H9 (cell line): ENCODE measurements around the gene POU2F1. TPM values are rescaled to one million over a fixed set of nuclear protein-coding genes. Genes with fewer than 3 reads are reported as not detected.

Experiments used
- DNase-seq: peaks from one replicate; pipeline ENCODE4 v3.0.0-alpha.2; 2017
- H2AFZ ChIP-seq: one replicate; pipeline ENCODE4 v1.6.1; 2013; ENCODE audit warnings: mild to moderate bottlenecking, low read length, control low read depth, moderate library complexity
- H2AK5ac ChIP-seq: 2 replicates; pipeline ENCODE4 v1.6.1; 2013; ENCODE audit warnings: low read length, control low read depth, mixed read lengths; ENCODE audit not compliant: insufficient read length
- H2BK120ac ChIP-seq: one replicate; pipeline ENCODE4 v1.6.1; 2013; ENCODE audit warnings: low read depth, mild to moderate bottlenecking, low read length, control low read depth, inconsistent platforms; ENCODE audit not compliant: poor library complexity, severe bottlenecking
- H2BK12ac ChIP-seq: 2 replicates; pipeline ENCODE4 v1.6.1; 2013; ENCODE audit warnings: low read length, control low read depth, mixed read lengths, low read depth; ENCODE audit not compliant: insufficient read length
- H2BK15ac ChIP-seq: 2 replicates; pipeline ENCODE4 v1.6.1; 2013; ENCODE audit warnings: low read depth, low read length, control low read depth
- H2BK20ac ChIP-seq: one replicate; pipeline ENCODE4 v1.6.1; 2013; ENCODE audit warnings: low read depth, mild to moderate bottlenecking, low read length, control low read depth, inconsistent platforms; ENCODE audit not compliant: poor library complexity, severe bottlenecking
- H2BK5ac ChIP-seq: 2 replicates; pipeline ENCODE4 v1.6.1; 2013; ENCODE audit warnings: low read length, control low read depth, mixed read lengths; ENCODE audit not compliant: insufficient read length
- H3K14ac ChIP-seq: 2 replicates; pipeline ENCODE4 v1.6.1; 2013; ENCODE audit warnings: low read length, control low read depth; ENCODE audit not compliant: insufficient read depth
- H3K18ac ChIP-seq: 2 replicates; pipeline ENCODE4 v1.6.1; 2013; ENCODE audit warnings: low read depth, mild to moderate bottlenecking, mixed read lengths, low read length, control low read depth; ENCODE audit not compliant: insufficient read length
- H3K23ac ChIP-seq: 2 replicates; pipeline ENCODE4 v1.6.1; 2013; ENCODE audit warnings: low read length, control low read depth, mixed read lengths, low read depth; ENCODE audit not compliant: insufficient read length
- H3K23me2 ChIP-seq: 2 replicates; pipeline ENCODE4 v1.6.1; 2013; ENCODE audit warnings: low read depth, mild to moderate bottlenecking, mixed read lengths, low read length, control low read depth; ENCODE audit not compliant: insufficient read length, poor library complexity, severe bottlenecking
- H3K27ac ChIP-seq: 2 replicates; pipeline ENCODE4 v1.5.1; 2013; ENCODE audit warnings: low read length, control low read depth, mixed read lengths, low read depth; ENCODE audit not compliant: insufficient read length
- H3K27me3 ChIP-seq: 2 replicates; pipeline ENCODE4 v1.6.1; 2013; ENCODE audit warnings: low read length, control low read depth, inconsistent platforms; ENCODE audit not compliant: insufficient read depth
- H3K4ac ChIP-seq: 2 replicates; pipeline ENCODE4 v1.6.1; 2013; ENCODE audit warnings: low read depth, mild to moderate bottlenecking, control low read depth, inconsistent platforms, low read length, moderate library complexity
- H3K4me1 ChIP-seq: 2 replicates; pipeline ENCODE4 v1.6.1; 2013; ENCODE audit warnings: low read length, control low read depth, inconsistent platforms; ENCODE audit not compliant: insufficient read depth
- H3K4me2 ChIP-seq: 2 replicates; pipeline ENCODE4 v1.6.1; 2013; ENCODE audit warnings: low read length, control low read depth, mixed read lengths; ENCODE audit not compliant: insufficient read length, insufficient read depth
- H3K56ac ChIP-seq: 2 replicates; pipeline ENCODE4 v1.6.1; 2013; ENCODE audit warnings: low read depth, mild to moderate bottlenecking, mixed read lengths, low read length, control low read depth; ENCODE audit not compliant: insufficient read length
- H3K79me1 ChIP-seq: 2 replicates; pipeline ENCODE4 v1.6.1; 2013; ENCODE audit warnings: low read depth, mild to moderate bottlenecking, moderate library complexity, low read length, control low read depth, inconsistent platforms; ENCODE audit not compliant: insufficient read depth, poor library complexity, severe bottlenecking
- H3K79me2 ChIP-seq: 2 replicates; pipeline ENCODE4 v1.6.1; 2013; ENCODE audit warnings: low read length, control low read depth, inconsistent platforms; ENCODE audit not compliant: insufficient read depth
- H3K9ac ChIP-seq: 2 replicates; pipeline ENCODE4 v1.6.1; 2013; ENCODE audit warnings: low read length, control low read depth, mixed read lengths; ENCODE audit not compliant: insufficient read length; ENCODE audit errors: extremely low read depth
- H3K9me3 ChIP-seq: one replicate; pipeline ENCODE4 v1.6.1; 2013; ENCODE audit warnings: low read depth, low read length, inconsistent platforms; ENCODE audit not compliant: control insufficient read depth
- H3T11ph ChIP-seq: one replicate; pipeline ENCODE4 v1.6.1; 2013; ENCODE audit warnings: mild to moderate bottlenecking, low read length, control low read depth, inconsistent platforms
- H4K20me1 ChIP-seq: one replicate; pipeline ENCODE4 v1.6.1; 2013; ENCODE audit not compliant: control insufficient read depth, insufficient read length, insufficient read depth
- H4K5ac ChIP-seq: 2 replicates; pipeline ENCODE4 v1.6.1; 2013; ENCODE audit warnings: low read depth, mild to moderate bottlenecking, mixed read lengths, low read length, control low read depth; ENCODE audit not compliant: insufficient read length
- H4K8ac ChIP-seq: replicated peaks from 2 replicates; pipeline ENCODE4 v1.6.1; 2013; ENCODE audit warnings: low read length, control low read depth, mixed read lengths, low read depth; ENCODE audit not compliant: insufficient read length
- H4K91ac ChIP-seq: 2 replicates; pipeline ENCODE4 v1.6.1; 2013; ENCODE audit warnings: low read depth, mild to moderate bottlenecking, moderate library complexity, mixed read lengths, low read length, control low read depth; ENCODE audit not compliant: insufficient read length
- H3K27ac Mint-ChIP-seq, 3 experiments: 2 replicates in 2 of 3; 3 replicates in 1 of 3; pipeline ENCODE4 v1.8.0; 2020 to 2021; ENCODE audit warnings: mixed read lengths in 3 of 3, mild to moderate bottlenecking in 1 of 3, moderate library complexity in 1 of 3
- H3K27me3 Mint-ChIP-seq: 2 replicates; pipeline ENCODE4 v1.8.0; 2021; ENCODE audit warnings: low read depth, mild to moderate bottlenecking, moderate library complexity, mixed read lengths
- H3K36me3 Mint-ChIP-seq, 3 experiments: 2 replicates in 2 of 3; 3 replicates in 1 of 3; pipeline ENCODE4 v1.8.0; 2020 to 2021; ENCODE audit warnings: low read depth in 3 of 3, mixed read lengths in 3 of 3; ENCODE audit not compliant: insufficient read depth in 1 of 3
- H3K4me1 Mint-ChIP-seq, 2 experiments: 2 replicates each; pipeline ENCODE4 v1.8.0; 2020; ENCODE audit warnings: mixed read lengths in 2 of 2
- H3K4me3 Mint-ChIP-seq, 2 experiments: 2 replicates in 1 of 2; 3 replicates in 1 of 2; pipeline ENCODE4 v1.8.0; 2020 to 2021; ENCODE audit warnings: mild to moderate bottlenecking in 2 of 2, mixed read lengths in 2 of 2, moderate library complexity in 1 of 2
- H3K9me3 Mint-ChIP-seq, 2 experiments: 2 replicates in 1 of 2; 3 replicates in 1 of 2; pipeline ENCODE4 v1.8.0; 2020; ENCODE audit warnings: mild to moderate bottlenecking in 2 of 2, mixed read lengths in 2 of 2, moderate library complexity in 1 of 2
- WGBS: extraction: QIAGEN DNeasy Blood & Tissue Kit; methylation state at CpG from one replicate; pipeline ENCODE4 v1.1.7; 2013; ENCODE audit warnings: missing lambda C conversion rate, low lambda C conversion rate, mixed read lengths; ENCODE audit not compliant: insufficient read length; ENCODE audit errors: extremely low coverage; 5-methylcytosine and 5-hydroxymethylcytosine counted together
- total RNA-seq: library from RNA; stranded (reverse); gene quantifications from 2 replicates; pipeline ENCODE4 v1.2.1, GENCODE V29; 2021
- TF ChIP-seq, protein P1 (sequence below): fragments of 200-600 bp; sonication (generic); conservative IDR thresholded peaks from 3 replicates; pipeline ENCODE4 v1.8.0; 2021; ENCODE audit warnings: antibody characterized with exemption, mild to moderate bottlenecking

Gene POU2F1
- total RNA-seq, 1 experiment from 2014 or later, result 62.5 TPM

DNA sequence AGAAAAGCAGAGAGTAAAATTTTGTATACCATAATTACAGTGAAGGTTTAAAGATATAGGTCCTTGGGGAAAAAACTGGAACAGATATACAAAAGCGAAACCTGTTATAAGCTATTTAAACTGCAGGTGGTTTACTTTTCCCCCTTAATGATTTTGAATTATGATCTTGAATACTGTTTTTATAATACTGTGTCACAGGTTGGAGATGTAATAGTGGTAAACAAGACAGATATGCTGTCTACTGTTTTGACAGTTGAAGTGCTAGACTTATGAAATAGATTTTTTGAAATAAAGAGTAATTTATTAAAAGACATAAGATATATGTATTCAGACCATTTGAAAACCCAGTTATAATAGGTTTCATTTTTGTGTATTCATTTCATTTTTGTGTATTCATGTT, 168.3 kb downstream of the POU2F1 start:
- H2BK12ac ChIP-seq, result no peak overlapping the region
- H3K27me3 ChIP-seq, result no peaks in the 10 kb centered on the region
- no peak overlapping the region for H4K5ac ChIP-seq
- H3K23me2 ChIP-seq, result no peaks in the 10 kb centered on the region
- TF ChIP-seq, protein P1, sequence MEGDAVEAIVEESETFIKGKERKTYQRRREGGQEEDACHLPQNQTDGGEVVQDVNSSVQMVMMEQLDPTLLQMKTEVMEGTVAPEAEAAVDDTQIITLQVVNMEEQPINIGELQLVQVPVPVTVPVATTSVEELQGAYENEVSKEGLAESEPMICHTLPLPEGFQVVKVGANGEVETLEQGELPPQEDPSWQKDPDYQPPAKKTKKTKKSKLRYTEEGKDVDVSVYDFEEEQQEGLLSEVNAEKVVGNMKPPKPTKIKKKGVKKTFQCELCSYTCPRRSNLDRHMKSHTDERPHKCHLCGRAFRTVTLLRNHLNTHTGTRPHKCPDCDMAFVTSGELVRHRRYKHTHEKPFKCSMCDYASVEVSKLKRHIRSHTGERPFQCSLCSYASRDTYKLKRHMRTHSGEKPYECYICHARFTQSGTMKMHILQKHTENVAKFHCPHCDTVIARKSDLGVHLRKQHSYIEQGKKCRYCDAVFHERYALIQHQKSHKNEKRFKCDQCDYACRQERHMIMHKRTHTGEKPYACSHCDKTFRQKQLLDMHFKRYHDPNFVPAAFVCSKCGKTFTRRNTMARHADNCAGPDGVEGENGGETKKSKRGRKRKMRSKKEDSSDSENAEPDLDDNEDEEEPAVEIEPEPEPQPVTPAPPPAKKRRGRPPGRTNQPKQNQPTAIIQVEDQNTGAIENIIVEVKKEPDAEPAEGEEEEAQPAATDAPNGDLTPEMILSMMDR, result no peak
- H3K23ac ChIP-seq, result no peak overlapping the region
- H3K4me2 ChIP-seq, result no peak overlapping the region
- H3K27me3 Mint-ChIP-seq, result no peaks in the 10 kb centered on the region
- H3K4me1 Mint-ChIP-seq, result no peaks in the 10 kb centered on the region
- H3K9ac ChIP-seq, result no peak overlapping the region
- no peak for DNase-seq
- no peak overlapping the region for H3K27ac ChIP-seq
- no peaks in the 10 kb centered on the region for H3K9me3 ChIP-seq
- no peaks in the 10 kb centered on the region for H3K9me3 Mint-ChIP-seq
- no peak overlapping the region for H4K91ac ChIP-seq
- H3T11ph ChIP-seq, result no peak overlapping the region
- no peaks in the 10 kb centered on the region for H3K4me1 ChIP-seq
- no peak overlapping the region for H2BK5ac ChIP-seq
- H2BK120ac ChIP-seq, result no peak overlapping the region
- no CpG with 5 or more reads among the region's 1 CpG for WGBS
- no peak overlapping the region for H3K27ac Mint-ChIP-seq
- no peaks in the 10 kb centered on the region for H3K79me1 ChIP-seq
- no peak overlapping the region for H3K14ac ChIP-seq
- H3K4me3 Mint-ChIP-seq, result no peak overlapping the region
- H4K20me1 ChIP-seq, result no peaks in the 10 kb centered on the region
- no peak overlapping the region for H2AFZ ChIP-seq
- no peak overlapping the region for H4K8ac ChIP-seq
- no peak overlapping the region for H2BK20ac ChIP-seq
- no peak overlapping the region for H3K56ac ChIP-seq
- H3K4ac ChIP-seq, result no peak overlapping the region
- no peak overlapping the region for H2AK5ac ChIP-seq
- peaks cover 9 to 44% (median 42%) of the 10 kb centered on the region in 3 experiments; a peak in 6 of 7 replicates for H3K36me3 Mint-ChIP-seq
- no peak overlapping the region for H3K18ac ChIP-seq
- no peaks in the 10 kb centered on the region for H3K79me2 ChIP-seq
- H2BK15ac ChIP-seq, result no peak overlapping the region
